Effector CD8-positive, alpha-beta T cell (primary cell): Measurements from ENCODE around the gene TMEM135.
"Not testable (repeated sequence)": the region's sequence is repeated elsewhere in the genome, so short reads cannot be mapped to it uniquely, and the experiment has no call there.

Experiments used
- DNase-seq: peaks from one replicate; lab custom pipeline; 2025; lab: John Stamatoyannopoulos, UW

The TMEM135 gene

DNA sequence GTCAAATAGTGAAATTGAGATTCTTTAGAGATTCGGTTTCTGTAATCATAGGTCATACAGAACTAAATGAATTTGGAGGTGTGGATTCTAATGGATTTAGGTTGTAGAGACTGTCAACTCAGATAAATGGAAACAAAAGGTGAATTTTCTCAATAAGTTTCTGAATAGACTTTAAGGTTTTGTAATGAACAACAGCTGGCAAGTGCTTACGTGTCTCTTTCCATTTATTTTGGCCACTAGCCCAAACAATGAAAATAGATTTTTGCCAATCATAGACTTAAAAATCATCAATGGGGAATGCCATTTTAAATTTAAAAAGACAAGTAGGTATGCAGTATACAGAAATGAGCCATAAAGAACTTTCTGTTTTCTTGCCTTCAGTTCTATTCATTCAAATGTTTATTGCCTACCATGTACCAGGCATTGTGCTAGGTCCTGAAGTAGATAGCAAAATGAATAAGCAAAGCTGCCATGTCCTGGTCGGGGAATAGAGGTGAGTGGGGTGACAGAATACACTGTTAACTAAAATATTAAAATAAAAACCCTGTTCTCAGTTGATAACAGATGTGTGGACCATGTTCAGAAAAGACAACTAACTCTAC, 16.9 kb upstream of the TMEM135 start:
- DNase-seq: no peak

DNA sequence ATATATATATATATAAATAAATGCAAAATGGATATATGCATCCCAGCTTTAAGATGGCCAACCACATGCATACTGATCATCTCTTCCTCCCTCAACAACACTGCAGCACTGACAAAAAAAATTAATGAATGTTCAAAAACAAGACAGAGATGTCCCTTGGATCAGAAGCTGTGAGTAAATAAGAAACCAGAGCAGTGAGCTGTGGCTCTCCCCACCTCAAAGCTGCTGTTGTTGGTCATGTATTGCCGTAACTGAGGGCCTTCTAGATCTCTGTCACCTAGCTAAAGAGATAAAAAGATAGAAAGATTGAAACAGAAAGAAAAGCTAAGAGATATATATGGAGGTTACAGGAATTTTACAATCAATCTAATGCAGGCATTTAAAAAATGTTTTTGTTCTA, 15.5 kb upstream of the TMEM135 start:
- no peak for DNase-seq

DNA sequence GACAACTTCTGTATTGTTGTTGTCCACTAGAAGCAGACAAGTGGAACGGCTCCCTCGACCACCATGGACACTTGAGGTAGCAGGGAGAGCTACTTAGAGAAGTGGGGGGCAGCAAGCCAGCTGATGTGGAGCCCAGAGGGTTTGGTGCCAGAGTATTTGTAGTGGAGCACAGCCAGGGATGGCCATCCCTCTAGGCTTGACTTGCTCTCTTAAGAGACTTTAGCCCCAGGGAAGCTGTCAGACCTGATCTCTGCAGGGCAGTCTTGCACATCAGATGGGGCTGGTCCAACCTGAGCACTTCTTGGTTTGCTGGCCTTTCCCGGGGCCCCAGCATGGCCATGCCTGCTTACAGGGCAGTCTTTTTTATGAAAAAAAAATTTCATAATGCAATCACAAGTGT, 15.0 kb upstream of the TMEM135 start:
- no peak for DNase-seq

DNA sequence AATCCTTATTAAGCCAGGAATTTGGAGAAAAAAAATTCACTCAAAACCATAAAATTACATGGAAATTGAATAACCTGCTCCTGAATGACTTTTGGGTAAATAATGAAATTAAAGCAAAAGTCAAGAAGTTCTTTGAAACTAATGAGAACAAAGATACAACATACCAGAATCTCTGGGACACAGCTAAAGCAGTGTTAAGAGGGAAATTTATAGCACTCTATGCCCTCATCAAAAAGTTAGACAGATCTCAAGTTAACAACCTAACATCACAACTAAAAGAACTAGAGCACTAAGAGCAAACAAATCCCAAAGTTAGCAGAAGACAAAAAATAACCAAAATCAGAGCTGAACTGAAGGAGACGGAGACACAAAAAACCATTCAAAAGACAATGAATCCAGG, 11.3 kb upstream of the TMEM135 start:
- not testable (repeated sequence) for DNase-seq

DNA sequence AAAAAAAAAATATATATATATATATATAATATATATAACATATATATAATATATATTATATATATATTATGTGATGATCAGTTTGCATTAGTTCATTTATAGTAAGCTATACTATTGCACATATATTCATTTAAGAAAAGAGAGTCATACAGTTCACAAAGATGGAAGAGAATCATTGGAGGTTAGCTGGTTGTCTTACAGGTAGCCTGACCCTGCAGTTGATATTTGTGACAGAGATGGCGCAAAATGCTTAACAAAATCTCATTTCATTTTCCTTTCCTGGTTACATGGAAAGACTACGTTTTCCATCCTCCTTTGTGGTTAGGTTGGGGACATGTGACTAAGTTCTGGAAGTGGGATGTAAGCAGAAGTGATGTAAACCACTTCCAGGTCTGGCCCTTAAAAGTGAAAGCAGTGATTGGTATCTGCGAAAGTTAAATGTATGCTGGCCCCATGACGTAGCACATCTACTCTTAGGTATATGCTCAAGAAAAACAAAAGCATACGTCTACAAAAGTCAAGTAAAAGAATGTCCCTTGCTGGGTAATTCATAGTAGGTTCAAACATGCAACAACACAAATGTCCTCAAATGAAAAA, 7.2 kb upstream of the TMEM135 start:
- no peak for DNase-seq

DNA sequence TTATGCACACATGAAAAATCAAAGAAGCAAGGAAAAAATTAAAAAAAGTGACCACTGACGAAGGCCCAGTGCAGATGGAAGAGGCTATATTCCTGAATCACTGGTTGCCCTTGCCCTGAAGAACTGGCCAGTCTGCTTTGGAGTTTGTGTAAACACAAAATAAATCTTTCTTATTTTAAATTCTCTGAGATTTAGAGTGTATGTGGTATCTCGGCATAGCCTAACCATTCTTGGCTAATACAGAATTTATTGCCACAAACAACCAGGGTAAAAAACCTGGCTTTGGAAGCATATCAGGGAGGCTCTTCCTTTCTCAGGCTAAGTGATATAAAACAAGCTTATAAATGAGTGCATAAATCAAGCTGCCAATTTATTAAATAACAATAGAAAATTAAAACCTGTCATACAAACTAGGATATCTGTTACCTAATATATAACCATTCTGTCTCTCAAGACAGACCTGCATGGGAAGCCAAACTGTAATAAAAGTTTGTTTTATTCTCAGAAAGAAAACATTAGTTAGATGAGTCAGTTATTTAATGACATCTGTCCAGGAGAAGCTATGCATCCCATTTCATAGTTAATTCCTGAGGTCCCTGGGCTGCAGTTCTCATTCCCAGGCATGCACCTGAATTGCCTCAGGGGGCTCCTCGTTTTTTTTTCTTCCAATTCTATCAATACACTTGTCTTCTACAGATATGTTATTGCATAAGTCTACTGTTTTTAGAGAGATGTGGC, 6.1 kb upstream of the TMEM135 start:
- DNase-seq: no peak

DNA sequence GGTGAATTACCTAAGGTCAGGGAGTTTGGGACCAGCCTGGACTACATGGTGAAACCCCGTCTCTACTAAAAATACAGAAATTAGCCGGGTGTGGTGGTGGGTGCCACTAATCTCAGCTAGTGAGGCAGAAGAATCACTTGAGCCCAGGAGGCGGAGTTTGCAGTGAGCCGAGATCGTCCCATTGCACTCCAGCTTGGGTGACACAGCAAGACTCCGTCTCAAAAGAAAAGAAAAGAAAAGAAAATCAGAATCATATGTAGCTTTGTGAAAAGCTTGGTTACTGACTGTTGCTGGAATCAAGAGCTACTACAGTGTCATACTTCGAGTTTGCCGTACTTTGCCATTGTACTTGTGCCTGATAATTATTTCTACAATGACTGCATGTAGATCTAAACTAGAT, 4.2 kb upstream of the TMEM135 start:
- no peak for DNase-seq

DNA sequence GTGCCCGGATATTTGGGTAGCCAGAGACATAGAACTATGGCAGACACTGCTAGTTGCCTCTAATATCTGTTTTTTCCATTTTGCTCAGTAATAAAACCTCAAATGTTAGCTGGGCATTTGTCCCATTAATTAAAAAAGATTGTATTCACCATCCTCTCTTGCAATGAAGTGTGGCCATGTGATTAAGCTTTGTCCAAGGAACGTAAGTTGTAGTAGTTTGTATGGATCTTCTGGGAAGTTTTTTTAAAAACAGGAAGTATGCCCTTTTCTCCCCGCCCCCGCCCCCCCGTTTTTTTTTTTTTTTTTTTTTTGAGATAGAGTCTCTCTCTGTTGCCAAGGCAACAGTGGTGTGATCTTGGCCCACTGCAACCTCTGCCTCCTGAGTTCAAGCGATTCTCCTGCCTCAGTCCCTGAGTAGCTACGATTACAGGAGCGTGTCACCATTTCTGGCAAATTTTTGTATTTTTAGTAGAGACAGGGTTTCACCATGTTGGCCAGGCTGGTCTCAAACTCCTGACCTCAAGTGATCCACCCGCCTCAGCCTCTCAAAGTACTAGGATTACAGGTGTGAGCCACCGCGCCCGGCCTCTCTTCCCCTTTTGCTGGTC, 1.7 kb upstream of the TMEM135 start:
- no peak for DNase-seq

DNA sequence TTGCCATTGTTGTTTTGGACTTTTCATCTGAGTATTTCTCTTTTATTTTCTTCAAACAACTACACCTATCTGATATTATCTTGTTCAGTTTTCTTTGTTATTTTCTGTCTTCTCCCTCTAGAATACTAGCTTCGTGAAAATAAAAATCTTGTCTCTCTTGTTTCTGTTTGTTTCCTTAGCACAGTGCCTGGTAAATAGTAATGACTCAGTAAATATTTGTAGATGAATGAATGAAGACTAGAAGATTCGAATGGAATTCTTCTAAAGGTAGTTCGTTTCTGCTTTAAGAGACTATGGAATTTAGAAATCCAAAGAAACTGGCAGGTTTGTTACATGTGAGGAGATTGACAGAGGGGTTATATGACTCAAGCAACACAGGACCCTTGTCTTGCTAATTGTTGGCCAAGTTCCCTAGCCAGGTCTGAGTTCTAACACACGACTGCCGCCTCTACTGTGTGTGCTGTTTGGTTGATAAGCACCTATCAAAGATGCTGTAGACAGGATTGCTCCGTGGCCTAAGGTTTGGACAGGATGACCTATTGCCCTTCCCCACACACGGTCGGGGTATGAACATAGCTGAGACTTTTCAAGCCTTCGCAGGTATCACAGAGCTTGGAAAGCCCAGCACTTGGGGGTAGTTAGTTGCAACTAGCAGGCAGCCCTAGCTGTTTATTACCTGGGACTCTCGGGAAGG, 831 bp upstream of the TMEM135 start:
- DNase-seq: no peak

DNA sequence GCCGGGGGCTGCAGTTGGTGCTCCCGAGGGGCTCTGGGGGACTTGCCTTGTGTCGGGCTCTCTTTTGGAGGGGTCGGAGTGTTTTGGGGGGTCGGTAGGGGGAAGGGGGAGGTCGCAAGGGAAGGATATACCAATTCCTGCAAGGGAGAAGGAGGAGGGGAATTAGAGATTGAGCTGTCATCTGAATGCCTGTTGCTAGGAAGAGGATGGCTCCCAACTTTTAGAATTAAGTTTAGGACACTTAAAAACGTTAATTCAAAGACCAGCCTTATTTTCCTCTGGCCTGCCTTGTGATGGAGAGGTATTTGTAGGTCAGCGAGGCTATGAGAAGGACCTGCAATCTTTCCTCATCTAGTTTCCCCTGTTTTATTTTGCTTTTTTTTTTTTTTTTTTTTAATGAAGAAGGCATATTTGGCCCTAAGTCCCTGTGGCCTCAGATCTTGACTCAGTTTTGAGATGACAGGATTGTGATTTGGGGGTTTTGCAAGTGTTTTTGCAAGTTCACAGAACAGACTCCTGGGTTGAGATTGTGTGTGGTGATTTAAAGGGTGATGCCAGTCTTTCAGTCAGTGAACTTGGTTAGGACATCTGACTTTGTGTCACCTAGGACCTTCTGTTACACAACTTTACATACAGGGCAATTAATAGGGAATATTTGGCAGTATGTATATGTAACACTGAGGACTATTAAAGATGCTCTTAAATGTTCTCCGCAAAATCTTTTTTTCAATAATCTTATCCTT, 672 bp downstream of the TMEM135 start:
- DNase-seq: no peak

DNA sequence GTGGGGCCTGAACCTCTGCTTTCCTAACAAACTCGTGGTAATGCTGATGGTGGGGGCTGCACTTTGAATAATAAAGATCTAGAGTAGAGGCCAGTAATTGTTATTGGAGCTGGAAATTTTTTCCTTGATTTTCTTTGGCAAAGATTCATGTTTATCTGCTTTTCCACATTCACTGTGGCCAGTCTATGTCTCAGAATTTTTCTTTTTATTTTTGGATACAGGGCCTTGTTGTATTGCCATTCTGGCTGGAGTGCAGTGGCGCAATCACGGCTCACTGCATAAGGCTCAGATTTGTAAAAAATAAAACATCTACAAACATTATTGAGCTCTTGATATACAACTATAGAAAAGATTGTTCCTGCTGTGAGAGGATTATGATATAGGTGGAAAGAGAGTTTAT, 1.6 kb downstream of the TMEM135 start:
- DNase-seq: no peak

DNA sequence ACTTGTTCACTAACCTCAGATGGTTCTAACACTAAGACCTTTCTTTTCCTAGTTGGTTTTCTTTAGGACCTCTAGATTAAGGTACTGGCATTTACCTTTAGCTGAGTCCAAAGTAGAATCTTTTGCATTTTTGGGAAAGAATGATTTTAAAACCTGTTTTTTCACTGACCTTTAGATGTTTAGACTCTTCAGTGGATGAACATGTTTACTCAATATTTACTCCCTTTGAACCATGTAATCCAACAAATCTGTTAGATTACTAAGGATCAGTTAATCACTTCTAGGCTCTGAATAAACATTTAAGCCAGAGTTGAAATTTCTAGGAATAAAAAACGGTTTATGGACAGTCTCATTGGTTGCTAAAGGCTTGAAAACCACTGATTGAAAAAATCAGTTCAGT, 6.2 kb downstream of the TMEM135 start:
- DNase-seq: no peak

DNA sequence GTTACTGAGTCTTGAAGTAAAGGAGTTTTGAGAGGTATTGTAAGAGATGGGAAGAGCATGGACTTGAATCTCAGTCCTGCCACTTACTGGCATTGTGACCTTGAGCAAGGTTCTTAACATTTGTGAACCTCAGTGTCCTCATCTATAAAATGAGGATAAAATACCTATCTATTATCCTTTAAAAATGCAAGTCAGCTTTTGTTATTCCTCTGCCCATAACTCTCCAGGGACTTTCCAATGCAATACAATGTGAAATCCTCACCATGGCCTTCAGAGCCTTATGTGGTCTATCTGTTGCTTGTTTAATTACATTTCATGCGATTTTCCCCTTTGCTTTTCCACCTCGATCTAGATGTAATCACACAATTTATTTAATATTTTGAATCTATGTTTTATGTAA, 9.1 kb downstream of the TMEM135 start:
- DNase-seq: no peak

DNA sequence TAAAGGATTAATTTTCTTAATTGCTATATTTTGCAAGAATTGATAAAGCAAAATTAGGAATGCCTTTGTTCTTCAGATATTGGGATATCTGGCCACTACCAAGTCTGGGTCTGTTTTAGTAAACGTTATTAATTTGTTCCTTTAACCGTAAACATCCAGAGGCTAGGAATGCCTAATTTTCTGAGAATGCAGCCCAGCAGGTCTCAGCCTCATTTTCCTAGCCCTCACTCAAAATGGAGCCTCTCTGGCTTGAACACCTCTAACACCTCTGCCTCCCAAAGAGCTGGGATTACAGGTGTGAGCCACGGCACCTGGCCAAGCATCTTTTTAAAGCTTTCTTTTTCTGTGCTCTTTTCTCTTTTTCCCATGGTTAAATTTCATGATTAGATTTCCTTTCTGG, 18.4 kb downstream of the TMEM135 start:
- no peak for DNase-seq

DNA sequence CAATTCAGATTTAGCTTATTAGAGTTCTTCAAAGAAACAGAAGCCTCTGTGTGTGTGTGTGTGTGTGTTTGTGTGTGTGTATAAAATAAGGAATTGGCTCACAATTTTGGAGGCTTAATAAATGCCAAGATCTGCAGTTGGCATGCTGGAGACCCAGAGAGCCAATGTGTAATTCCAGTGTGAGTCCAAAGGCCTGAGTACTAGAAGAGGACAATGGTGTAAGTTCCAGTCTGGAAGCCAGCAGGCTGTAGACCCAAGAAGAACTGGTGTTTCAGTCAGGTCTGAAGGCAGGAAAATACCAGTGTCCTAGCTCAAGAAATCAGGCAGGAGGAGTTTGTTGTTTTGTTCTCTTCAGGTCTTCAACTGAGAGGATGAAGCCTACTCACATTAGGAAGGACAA, 20.0 kb downstream of the TMEM135 start:
- no peak for DNase-seq

DNA sequence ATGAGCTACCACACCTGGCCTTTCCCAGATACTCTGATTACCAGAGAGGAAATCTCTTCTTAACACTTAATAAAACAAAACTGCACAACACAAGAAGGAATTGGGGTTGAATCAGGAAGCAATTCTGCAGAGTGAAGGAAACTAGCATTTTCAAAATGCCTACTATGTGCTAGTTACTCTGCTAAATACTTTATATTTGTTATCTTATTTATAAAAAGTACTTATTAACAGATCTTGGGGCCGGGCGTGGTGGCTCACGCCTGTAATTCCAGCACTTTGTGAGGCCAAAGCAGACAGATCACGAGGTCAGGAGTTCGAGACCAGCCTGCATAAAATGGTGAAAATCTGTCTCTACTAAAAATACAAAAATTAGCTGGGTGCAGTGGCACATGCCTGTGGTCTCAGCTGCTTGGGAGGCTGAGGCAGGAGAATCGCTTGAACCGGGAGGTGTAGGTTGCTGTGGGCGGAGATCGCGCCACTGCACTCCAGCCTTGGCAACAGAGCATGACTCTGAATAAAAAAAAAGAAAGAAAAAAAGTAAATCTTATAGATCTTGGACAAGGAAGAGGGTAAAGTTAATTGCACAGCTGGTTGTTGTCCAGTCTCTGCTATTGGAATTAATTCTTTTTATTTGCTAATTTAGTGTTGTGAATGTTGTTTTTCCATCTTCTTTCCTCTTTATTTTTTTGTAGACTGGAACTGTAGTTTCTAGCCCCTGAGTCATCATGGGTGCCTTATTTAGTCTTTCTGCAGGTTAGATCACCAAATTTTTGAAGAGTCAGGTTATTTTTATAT, 22.1 kb downstream of the TMEM135 start:
- DNase-seq: no peak

DNA sequence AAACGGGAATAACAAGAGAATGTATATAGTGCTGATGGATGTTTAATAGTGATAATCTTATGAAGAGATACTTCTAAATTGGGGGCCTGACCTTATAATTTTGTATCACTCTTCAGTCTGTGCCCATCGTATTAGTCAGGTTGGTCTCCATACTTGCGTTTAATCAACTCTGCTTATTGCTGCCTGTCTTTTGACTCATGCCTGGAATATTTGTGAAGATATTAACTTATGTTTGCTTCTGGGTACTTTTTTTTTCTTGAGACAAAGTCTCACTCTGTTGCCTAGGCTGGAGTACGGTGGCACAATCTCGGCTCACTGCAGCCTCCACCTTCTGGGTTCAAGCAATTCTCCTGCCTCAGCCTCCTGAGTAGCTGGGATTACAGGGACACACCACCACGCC, 24.0 kb downstream of the TMEM135 start:
- DNase-seq: no peak

DNA sequence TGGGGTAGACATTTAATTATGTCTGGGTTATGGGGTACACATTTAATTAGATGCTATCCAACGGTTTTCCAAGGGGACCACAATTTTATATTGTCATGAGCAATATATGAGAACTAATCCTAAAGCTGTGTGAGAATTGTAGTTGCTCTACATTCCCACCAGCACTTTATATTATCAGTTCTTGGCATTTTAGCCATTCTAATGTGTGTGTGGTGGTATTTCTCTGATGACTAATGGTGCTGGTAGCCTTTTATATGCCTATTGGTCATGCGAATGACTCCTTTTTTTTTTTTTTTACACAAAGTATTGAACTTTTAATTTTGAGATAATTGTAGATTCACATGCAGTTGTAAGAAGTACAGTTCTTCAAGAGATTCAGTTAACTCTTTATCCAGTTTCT, 26.2 kb downstream of the TMEM135 start:
- DNase-seq: no peak

DNA sequence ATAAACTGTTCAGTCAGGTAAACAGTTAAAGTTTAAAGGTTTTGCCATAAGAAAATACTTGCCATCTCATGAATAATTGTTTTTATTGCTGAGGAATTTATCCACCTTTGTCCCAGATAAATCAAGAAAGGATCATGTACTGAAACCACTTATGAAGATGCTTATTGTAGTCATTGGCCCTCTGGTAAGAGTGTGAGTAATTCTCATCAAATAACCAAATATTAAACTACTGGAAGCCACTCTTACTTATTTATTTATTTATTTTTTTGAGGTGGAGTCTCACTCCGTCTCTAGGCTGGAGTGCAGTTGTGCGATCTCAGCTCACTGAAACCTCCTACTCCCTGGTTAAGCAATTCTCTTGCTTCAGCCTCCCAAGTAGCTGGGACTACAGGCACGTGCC, 35.1 kb downstream of the TMEM135 start:
- no peak for DNase-seq

DNA sequence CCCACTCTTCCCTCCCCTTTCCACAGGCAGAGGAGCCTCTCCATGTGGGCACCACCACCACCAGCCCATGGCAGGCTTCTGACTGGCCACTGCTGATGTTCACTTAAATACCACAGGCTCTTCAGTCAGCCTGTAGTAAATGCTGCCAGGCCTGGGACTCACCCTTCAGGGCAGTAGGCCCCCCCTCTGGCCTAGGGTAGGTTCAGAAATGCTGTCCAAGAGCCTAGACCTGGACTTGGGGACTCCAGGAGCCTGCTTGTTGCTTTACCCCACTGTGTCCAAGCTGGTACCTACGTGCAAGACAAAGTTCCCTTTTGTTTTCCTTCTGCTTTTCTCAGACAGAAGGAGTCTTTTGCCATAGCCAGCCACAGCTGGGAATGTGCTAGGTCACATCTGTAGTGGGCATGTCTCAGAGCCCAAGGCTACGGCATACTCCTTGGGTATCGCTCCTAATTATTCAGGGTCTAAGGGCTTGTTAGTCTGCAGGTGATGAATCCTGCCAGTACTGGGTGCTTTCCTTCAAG, 38.6 kb downstream of the TMEM135 start:
- no peak for DNase-seq
